NCI-H345 treated with DMSO at 0.1 percent for 48 hours (cell line): Measurements from ENCODE around the gene IFT57.
"Not testable (repeated sequence)": the region's sequence is repeated elsewhere in the genome, so short reads cannot be mapped to it uniquely, and the experiment has no call there.

ENCODE experiments used
- DNase-seq: peaks from one replicate; lab custom pipeline; 2025; ENCODE audit not compliant: unreplicated experiment; lab: John Stamatoyannopoulos, UW

IFT57 gene

DNA sequence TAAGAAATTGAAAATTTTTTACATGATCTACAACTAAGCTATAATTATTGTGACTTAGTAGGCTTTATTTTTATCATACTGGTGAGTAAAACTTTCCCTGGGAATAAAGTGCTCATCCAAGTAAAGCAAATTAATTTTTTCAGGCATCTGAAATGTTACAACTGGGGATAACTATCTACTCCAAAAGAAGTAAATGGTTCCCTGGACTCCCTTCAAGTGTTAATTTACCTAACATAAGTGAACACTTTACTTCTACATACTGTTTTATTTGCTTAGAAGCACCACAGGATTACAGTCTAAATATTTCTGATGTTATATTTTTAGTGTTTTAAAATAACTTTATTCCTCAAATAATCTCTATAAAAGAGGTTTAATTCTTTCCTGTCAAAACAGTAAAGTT, 57.8 kb downstream of the IFT57 start:
- no peak for DNase-seq

DNA sequence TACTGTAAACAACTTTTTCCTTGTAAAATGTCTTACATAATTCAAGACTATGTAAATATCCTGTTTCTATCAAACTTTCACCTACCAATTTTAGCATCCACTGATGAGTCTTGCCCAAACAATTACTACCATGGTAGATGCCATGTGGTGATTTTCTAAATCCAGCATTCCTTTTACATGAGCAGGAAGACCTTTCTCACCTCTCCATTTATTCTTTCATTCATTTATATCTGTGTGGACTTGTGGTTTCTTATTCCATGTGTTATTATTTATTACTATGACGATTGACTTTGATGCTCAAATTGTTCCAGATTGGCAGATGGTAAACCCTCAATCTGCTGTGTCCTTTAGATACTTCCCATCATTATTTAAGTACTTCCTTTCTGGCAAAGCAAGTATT, 62.4 kb downstream of the IFT57 start:
- no peak for DNase-seq

DNA sequence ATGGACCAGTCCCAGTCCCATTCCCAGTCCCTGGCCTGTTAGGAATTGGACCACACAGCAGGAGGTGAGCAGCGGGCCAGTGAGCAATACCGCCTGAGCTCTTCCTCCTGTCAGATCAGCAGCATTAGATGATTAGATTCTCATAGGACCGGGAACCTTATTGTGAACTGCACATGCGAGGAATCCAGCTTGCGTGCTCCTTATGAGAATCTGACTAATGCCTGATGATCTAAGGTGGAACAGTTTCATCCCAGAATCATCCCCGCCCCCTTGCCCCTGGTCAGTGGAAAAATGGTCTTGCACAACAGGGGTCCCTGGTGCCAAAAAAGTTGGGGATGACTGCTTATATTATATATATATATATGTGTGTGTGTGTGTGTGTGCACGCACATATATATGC, 63.1 kb downstream of the IFT57 start:
- DNase-seq, result no peak

DNA sequence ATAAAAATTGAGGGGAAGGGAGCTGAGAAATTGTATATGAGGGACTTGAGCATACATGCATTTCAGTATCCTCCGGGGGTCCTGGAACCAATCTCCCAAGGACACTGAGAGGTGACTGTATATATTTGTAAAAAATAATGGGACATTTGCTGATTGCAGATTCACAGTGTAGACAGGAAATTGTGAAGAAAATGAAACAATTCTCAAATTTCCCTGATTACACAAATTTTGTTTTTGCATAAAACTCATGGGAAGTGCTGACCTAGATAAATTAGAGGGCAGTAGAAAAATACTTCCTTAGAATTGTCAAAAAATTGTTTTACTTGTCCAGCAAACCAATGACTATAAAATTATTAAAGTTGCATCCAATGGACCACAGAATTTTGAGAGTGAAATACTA, 64.0 kb downstream of the IFT57 start:
- DNase-seq, result no peak

DNA sequence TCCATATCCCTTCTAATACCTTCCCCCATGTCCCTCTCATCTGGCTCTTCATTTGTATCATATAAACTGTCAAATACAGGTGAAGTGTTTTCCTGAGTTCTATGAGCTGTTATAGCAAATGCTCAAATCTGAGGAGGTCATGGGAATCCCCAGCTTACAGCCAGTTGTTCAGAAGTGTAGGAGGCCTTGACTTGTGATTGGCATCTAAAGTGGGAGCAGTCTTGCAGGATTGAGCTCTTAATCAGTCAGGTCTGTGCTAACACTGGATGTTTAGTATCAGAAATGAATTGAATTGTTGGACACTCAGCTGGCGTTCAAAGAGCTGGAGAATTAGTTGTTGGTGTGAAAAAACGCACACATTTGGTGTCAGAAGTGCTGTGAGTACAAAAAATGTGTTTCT, 65.0 kb downstream of the IFT57 start:
- DNase-seq, result no peak

DNA sequence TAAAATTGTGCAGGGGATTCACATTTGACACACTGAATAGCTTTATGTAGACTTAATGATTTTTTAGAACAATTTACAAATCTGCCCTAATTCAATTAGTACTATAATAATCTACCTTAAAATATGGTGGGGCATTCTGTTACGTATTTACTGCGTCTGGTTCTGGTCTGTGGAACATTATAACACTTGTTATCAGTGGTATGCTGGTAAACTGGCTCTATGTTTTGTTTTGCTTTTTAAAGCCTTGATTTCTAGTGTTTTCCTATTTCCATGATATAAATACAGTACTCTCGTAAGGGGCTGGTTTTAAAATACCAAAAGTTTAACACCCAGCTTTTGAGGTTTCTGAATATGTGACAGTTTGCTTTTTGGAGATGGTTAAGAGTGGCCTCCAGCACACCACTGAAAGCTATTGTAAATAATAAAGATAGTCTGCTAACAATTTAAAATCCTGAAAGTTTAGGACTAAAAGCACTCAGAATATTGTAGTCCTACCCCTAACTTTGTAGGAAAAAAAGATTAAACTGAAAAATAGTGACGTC, 65.8 kb downstream of the IFT57 start:
- DNase-seq, result no peak

DNA sequence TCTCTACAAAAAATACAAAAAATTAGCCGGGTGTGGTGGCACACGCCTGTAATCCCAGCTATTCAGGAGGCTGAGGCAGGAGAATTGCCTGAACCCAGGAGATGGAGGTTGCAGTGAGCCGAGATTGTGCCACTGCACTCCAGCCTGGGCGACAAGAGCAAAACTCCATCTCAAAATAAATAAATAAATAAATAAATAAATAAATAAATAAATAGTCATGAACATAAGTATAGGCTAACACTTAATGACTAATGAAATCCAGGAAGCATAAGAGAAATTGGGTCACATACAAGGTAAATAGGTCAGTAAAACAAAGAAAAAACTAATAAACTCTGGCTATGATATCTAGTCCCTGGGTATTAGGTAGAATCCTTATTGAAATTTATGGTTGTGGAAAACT, 66.6 kb downstream of the IFT57 start:
- DNase-seq, result not testable (repeated sequence)

DNA sequence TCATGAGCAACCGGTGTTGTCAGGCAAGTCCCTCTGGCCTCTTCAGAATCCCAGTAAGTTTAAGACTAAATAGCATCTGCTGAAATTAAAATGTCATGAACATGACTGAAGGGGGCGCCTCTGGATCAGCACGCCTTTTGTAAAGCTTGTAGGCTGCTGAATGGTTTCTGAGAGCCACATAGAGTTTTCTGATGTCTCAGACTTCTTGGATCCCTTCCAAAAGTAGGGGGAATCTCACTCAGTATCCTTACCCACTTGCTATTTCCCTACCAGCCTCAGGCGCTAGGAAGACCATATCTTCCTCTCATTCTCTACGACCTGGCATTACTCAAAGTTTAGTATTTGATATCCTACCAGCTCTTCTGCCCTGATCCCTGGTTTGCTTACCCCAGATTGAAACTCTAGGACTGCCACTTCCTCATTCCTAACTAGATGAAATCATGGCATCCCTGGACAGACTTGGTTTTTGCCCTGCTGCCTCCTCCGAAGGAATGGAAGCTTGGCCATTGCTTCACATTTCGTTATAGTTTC, 68.7 kb downstream of the IFT57 start:
- DNase-seq, result no peak

DNA sequence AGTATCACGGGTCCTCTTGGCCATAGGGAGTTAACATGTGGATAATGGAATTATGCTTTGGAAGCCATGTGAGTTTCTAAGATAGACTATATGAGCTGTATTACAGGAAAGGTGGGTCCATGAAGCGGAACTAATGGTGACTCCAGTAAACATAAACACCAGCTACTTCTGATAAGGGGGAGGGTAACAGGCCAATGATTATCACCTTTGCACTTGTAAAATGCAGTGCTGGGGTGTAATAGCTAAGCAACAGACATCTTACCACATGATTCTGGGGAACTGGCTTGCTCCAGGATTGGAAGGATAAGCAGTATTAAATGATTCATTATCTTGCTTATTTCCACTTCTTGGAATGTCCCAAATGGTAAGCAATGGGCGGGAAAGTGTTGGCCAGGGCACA, 70.0 kb downstream of the IFT57 start:
- DNase-seq, result no peak

DNA sequence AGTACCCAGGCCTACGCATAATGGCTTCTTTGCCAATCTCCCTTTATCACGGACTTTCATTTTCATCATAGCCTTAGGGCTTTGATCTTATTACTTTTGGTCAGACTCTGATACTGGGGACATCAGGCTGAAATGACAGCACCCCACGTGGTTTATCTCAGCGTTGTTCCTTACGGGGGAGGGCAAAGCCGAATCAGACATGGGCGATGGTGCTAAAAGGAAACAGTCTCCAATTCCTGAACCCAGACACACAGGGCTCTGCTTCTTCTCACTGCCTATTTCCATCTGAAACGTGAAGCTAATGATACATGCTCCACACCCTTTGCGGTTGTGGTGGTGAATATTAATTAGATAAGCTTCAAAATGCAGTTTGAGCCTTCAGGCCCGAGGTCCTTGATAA, 72.0 kb downstream of the IFT57 start:
- no peak for DNase-seq

DNA sequence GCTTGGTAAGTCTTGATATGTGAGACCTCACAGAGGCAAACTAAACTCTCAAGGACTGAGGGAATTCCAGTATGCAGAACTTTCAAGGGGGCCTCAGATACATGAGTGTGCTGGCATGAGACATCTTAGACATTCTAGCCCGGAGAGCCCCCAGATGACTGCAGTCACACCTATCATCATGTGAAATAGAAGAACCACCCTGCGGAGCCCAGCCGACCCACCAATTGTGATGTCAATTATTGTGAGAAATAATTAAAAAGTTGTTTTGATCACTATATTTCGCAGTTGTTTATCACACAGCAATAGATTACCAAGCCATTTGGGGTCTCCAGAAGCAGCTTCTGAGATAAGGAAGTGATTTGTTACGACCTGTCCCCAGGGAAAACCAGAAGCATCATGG, 76.1 kb downstream of the IFT57 start:
- DNase-seq, result no peak

DNA sequence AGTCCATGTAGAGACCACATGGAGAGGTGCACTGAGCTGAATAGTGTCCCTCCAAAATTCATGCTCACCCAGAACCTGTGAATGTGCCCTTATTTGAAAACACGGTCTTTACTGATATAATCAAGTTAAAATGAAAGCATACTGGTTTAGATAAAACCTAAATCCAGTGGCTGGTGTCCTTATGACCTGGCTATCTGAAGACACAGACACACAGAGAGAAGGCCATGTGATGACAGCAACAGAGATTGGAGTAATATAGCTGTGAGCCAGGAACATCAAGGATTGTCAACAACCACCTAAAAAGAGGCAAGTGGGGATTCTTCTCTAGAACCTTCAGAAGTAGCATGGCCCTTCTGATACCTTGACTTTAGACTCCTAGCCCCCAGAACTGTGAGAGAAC, 76.6 kb downstream of the IFT57 start:
- no peak for DNase-seq

DNA sequence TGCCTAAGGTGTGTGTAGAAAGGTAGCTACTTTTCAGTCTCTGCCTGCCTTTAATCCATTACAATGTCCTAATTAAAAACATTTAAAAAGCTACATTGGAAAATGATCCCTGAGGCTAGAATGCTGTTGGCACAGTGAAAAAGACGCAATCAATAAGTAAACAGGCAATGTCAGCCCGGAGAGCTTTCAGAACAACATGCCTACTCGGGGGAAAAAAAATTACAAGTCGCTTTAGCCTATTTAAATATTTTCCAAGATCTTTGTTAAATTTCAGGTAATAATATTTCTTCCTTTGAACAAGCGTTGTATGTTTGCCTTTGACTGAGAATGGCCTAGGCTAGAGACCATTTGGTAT, 84.8 kb downstream of the IFT57 start:
- DNase-seq, result no peak

DNA sequence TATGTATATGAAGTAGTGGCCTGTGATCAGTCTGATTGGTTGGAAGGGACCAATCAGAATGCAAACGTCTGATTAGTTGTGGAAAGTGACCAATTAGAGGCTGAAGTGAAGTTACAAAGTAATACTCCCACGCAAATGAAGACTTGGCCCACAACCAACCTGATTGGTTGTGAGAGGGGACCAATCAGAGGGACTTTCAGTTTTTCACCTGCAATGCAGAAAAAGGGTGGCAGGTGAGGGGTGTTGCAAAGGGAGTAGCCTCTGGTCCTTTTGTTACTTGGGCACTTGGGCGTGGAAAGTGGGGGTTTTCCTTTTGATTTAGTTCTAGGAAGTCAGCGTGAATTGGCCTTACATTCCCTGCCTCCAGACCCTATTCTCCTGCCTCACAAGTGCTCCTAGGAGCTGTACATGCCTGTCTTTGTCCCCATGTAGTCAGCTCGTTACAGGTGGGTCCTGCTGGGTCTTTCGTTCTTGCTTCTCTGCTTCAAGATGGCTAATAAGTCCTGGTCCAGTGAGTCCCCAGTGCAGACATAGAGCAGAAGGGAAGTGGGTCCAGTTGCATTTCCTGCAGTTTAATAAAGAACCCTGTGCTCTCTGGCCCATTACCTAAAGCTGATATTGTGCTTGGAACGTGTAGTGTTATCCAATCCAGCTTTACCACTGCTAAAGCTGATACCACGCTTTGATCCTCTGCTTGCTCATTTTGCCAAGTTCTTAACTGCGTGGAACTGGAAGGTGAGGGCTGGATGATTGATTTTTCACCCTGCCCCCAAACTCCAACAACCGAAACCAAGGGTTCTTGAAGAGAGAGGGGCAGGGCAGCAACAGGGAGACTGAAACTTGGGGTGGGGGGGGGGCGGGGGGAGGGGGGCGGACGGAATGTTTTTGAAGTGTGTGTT, 85.4 kb downstream of the IFT57 start:
- DNase-seq, result no peak

DNA sequence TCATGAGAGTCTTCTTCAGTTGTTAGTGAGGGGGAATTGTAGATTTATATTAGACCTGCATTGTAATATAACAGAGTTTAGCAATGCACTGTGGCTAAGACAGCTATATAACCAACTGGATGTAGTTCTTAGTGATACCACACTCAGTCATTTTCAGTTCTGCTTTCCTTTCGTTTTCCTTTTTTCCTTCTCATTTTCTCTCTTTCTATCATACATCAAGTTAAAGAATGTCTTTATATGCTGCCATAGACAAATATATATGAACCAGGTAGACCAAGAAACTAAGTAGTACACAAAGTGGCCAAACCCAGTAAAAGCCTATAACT, 87.7 kb downstream of the IFT57 start:
- no peak for DNase-seq

DNA sequence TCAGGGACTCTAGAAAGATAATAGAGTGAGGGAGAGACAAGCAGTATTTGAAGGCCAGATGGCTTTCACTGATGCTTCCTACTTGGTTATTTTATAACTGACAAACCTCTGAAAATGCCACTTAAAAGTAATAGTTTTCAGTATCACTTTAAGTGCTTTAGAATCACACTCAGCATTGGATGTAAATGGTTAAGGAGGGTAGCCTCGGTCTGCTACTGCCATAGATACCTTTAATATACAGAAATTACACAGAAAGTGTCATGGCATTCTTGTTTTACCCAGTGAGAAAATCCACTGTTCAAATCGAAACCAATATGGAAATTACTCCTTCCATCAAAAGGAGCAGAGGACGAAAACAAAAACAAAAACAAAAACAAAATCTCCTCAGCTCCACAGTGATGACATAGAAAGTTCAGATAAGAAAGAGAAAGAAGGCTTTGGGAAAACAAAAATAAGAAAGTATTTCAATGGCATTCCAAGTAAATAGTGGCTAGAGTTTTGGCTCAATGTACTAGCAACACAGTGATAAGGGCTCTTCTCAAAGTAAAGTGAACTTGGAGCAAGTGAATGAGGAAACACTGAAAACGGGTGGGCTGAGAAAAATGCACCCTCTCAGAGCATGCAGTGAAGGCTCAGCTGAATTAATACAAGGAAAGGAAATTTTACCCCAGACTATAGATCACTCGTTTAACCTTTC, 88.2 kb downstream of the IFT57 start:
- DNase-seq, result no peak

DNA sequence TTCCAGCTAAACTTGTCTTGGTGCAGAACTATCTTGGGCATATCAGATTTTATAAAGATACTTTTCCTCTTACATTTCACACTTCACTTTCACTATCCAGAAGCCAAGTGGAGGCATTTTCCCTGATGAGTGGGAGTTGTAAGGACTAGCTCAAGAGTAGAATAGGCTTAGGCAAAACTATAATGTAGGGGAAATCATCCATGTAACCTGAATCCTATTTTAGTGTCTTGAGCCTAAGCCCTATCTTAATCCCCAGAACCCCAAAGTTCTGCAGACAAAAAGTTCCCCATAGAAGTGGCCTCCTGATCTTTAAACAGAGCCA, 89.2 kb downstream of the IFT57 start:
- no peak for DNase-seq

DNA sequence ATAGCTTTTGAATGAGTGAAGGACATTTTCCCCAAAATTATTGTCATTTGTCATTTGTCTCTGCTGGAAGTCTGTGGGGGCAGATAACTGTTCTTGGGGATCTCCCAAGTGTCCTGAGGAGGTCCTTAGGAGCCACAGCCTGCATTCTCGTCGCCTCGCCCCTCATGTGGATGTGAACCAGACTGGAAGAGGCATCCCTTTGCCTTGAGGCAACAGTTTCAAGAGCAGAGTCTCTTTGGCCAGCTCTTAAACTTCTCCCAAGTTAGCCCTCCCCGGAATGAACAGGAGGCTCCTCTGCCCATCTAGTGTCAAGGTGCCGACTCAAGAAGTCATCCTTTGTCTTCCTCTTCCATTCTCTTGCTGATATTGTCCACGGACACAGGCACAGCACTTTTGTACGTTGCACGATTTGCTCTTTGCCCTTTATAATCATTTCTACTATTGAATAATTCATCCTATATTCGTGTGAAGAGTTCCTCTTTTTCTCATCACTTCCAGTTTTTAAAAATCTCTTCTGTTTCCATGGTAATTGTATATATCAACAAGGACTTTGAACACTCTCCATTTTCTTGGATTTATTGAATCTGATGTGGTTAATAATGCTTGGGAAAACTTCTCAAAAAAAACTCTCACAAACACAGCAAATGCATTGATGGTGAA, 90.6 kb downstream of the IFT57 start:
- no peak for DNase-seq

DNA sequence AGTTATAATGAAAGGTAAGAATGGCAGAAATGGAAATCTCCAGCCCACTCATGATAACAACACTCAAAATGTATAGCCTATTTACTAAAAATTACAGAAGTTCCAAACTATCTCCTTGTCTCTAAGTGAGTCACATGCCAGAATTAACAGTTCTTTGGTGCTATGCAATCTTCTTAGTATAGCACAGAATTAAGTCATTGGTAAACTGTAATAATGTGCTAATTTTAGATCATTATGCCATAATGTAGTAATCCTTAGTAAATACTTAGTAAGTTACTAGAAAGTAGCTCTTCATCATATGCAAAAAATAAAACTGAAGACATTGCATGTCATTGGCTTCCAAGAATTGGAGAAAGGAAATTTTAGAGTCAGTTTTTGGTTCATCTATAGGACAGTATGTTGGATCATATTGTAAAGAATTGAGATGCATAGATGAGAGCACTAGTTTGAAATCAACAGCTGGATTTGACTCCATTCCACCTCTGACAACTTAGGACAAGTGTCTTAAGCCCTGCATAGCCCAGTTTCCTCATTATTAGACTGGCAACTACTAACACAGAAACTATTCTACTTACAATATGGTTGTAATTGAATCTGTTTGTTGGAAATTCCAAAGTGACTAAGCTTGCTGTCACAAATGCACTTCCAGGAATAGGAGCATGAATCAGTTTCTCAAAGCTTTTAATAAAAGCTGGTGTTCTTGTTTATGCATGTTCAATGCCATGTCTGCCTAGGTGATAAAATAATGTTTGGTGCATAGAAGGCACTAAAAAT, 91.3 kb downstream of the IFT57 start:
- DNase-seq, result no peak

DNA sequence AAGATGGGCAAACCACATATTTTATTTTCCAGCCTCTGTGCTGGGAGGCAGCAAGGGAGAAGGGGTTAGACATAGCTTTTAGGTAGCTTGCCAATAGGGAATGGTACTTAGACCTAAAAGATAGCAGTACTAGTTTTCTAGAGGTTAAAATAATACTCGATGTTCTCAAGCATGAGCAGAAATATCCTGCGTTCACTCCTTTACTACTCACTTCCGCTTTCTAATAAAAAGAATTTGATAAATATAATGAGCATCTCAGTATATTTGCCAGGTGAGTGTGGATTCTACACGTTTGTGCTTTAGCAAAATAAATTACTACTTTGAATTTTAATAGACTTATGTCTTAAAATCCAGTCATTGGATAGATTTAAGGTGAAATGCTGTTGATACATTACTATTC, 92.0 kb downstream of the IFT57 start:
- DNase-seq, result no peak

DNA sequence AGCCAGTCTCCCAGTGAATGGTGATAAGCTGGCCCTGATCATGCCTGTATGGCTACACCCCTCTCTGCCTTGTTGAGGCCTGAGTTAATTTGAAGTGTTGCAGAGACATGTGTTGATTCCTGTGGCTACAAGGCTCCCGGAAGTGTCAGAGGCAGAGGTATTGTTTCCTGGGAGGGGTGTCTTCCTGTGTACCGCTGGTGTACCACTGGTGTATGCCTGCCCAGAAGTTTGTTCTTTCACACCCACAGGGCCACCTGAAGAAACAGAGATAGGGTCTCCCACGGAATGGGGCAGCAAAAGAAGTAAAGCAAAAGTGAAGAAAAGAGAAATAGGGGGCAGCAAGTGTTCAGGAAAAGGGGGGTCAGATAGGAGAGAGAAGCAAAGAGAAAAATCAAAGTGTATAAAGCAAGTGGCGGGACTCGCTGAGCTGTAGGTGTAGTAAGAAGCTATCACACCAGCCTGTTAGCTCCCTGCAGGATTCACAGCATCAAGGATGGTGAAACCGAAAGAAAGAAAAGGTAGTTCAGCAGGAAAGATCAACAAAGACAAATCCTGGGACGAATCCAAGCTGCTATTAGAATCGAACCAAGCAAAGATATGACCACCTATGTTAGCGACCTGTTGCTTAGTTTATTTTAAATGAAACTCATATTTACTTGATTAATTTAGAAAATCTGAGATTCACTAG, 94.8 kb downstream of the IFT57 start:
- DNase-seq, result no peak
